Measurements from ENCODE around the gene TBC1D26. TPM values are rescaled to one million over a fixed set of nuclear protein-coding genes. Genes with fewer than 3 reads are reported as not detected.
"Not testable (repeated sequence)": the region's sequence is repeated elsewhere in the genome, so short reads cannot be mapped to it uniquely, and the experiment has no call there.

TBC1D26 gene
- total RNA-seq, 1 experiment from 2014 or later, result not detected

GRCh38 chr17:15704239-15704638 is 27.8 kb upstream of the TBC1D26 start:
- H3K36me3 ChIP-seq (ENCODE audit: control insufficient read depth, insufficient read depth, low read length); H3K9me3 Mint-ChIP-seq (ENCODE audit: unreplicated experiment); H3K4me1 ChIP-seq; H3K27ac Mint-ChIP-seq (ENCODE audit: unreplicated experiment); H3K9me3 ChIP-seq; DNase-seq; H3K4me3 Mint-ChIP-seq (ENCODE audit: unreplicated experiment); BruUV-seq (replicated peaks); H3K27me3 ChIP-seq (replicated peaks; ENCODE audit: control insufficient read depth, insufficient read depth, low read length); H3K4me3 ChIP-seq (ENCODE audit: low read depth, low read length); H3K27me3 Mint-ChIP-seq (ENCODE audit: insufficient read depth, unreplicated experiment); CTCF ChIA-PET; POLR2A ChIA-PET; H3K4me1 Mint-ChIP-seq (ENCODE audit: low read depth, unreplicated experiment); intact Hi-C loops (cut with micrococcal nuclease; ENCODE audit: unreplicated experiment): not testable (repeated sequence)
- peaks cover 37% of the 10 kb centered on the region for H3K36me3 Mint-ChIP-seq (ENCODE audit: insufficient read depth, unreplicated experiment)

- DNase-seq; H3K9me3 Mint-ChIP-seq (ENCODE audit: unreplicated experiment); H3K4me3 Mint-ChIP-seq (ENCODE audit: unreplicated experiment); H3K4me1 Mint-ChIP-seq (ENCODE audit: low read depth, unreplicated experiment); H3K9me3 ChIP-seq; CTCF ChIA-PET; POLR2A ChIA-PET; H3K27me3 ChIP-seq (replicated peaks; ENCODE audit: control insufficient read depth, insufficient read depth, low read length); H3K27me3 Mint-ChIP-seq (ENCODE audit: insufficient read depth, unreplicated experiment); H3K4me1 ChIP-seq; BruUV-seq (replicated peaks); intact Hi-C loops (cut with micrococcal nuclease; ENCODE audit: unreplicated experiment); H3K27ac Mint-ChIP-seq (ENCODE audit: unreplicated experiment); H3K4me3 ChIP-seq (ENCODE audit: low read depth, low read length); H3K36me3 ChIP-seq (ENCODE audit: control insufficient read depth, insufficient read depth, low read length): not testable (repeated sequence)
- peaks cover 43% of the 10 kb centered on the region for H3K36me3 Mint-ChIP-seq (ENCODE audit: insufficient read depth, unreplicated experiment)
Observed at GRCh38 chr17:15704813-15705212, 27.3 kb upstream of the TBC1D26 start.

GRCh38 chr17:15708879-15709278 is 23.2 kb upstream of the TBC1D26 start:
- H3K9me3 ChIP-seq; DNase-seq; H3K27me3 Mint-ChIP-seq (ENCODE audit: insufficient read depth, unreplicated experiment); BruUV-seq (replicated peaks); H3K27me3 ChIP-seq (replicated peaks; ENCODE audit: control insufficient read depth, insufficient read depth, low read length); POLR2A ChIA-PET; H3K4me3 ChIP-seq (ENCODE audit: low read depth, low read length); H3K36me3 ChIP-seq (ENCODE audit: control insufficient read depth, insufficient read depth, low read length); H3K4me1 Mint-ChIP-seq (ENCODE audit: low read depth, unreplicated experiment); H3K27ac Mint-ChIP-seq (ENCODE audit: unreplicated experiment); H3K9me3 Mint-ChIP-seq (ENCODE audit: unreplicated experiment); H3K4me3 Mint-ChIP-seq (ENCODE audit: unreplicated experiment); CTCF ChIA-PET; intact Hi-C loops (cut with micrococcal nuclease; ENCODE audit: unreplicated experiment); H3K4me1 ChIP-seq: not testable (repeated sequence)
- H3K36me3 Mint-ChIP-seq (ENCODE audit: insufficient read depth, unreplicated experiment), result peaks cover 54% of the 10 kb centered on the region

GRCh38 chr17:15716601-15717563 is 15.2 kb upstream of the TBC1D26 start:
- BruUV-seq (replicated peaks); POLR2A ChIA-PET: not testable (repeated sequence)
- peaks cover 27% of the 10 kb centered on the region for H3K36me3 Mint-ChIP-seq (ENCODE audit: insufficient read depth, unreplicated experiment)

GRCh38 chr17:15730535-15730934 is 1.5 kb upstream of the TBC1D26 start:
- H3K36me3 Mint-ChIP-seq (ENCODE audit: insufficient read depth, unreplicated experiment); POLR2A ChIA-PET; H3K27ac Mint-ChIP-seq (ENCODE audit: unreplicated experiment): not testable (repeated sequence)

More at GRCh38 chr17:15716601-15717563, 15.2 kb upstream of the TBC1D26 start:
- H3K9me3 Mint-ChIP-seq (ENCODE audit: unreplicated experiment), result peaks cover 10% of the 10 kb centered on the region
- H3K9me3 ChIP-seq; DNase-seq; H3K4me3 Mint-ChIP-seq (ENCODE audit: unreplicated experiment); H3K4me1 Mint-ChIP-seq (ENCODE audit: low read depth, unreplicated experiment); H3K27ac Mint-ChIP-seq (ENCODE audit: unreplicated experiment); CTCF ChIA-PET; H3K36me3 ChIP-seq (ENCODE audit: control insufficient read depth, insufficient read depth, low read length); intact Hi-C loops (cut with micrococcal nuclease; ENCODE audit: unreplicated experiment); H3K27me3 ChIP-seq (replicated peaks; ENCODE audit: control insufficient read depth, insufficient read depth, low read length); H3K4me3 ChIP-seq (ENCODE audit: low read depth, low read length); H3K4me1 ChIP-seq; H3K27me3 Mint-ChIP-seq (ENCODE audit: insufficient read depth, unreplicated experiment): not testable (repeated sequence)

GRCh38 chr17:15733174-15733789 is 1.2 kb downstream of the TBC1D26 start:
- H3K4me1 ChIP-seq; H3K36me3 ChIP-seq (ENCODE audit: control insufficient read depth, insufficient read depth, low read length); H3K4me1 Mint-ChIP-seq (ENCODE audit: low read depth, unreplicated experiment); BruUV-seq (replicated peaks); H3K27me3 ChIP-seq (replicated peaks; ENCODE audit: control insufficient read depth, insufficient read depth, low read length); H3K36me3 Mint-ChIP-seq (ENCODE audit: insufficient read depth, unreplicated experiment); H3K4me3 Mint-ChIP-seq (ENCODE audit: unreplicated experiment); H3K27me3 Mint-ChIP-seq (ENCODE audit: insufficient read depth, unreplicated experiment); H3K9me3 ChIP-seq; H3K4me3 ChIP-seq (ENCODE audit: low read depth, low read length); POLR2A ChIA-PET; DNase-seq; H3K27ac Mint-ChIP-seq (ENCODE audit: unreplicated experiment); intact Hi-C loops (cut with micrococcal nuclease; ENCODE audit: unreplicated experiment); CTCF ChIA-PET; H3K9me3 Mint-ChIP-seq (ENCODE audit: unreplicated experiment): not testable (repeated sequence)

More at GRCh38 chr17:15730535-15730934, 1.5 kb upstream of the TBC1D26 start:
- CTCF ChIA-PET; intact Hi-C loops (cut with micrococcal nuclease; ENCODE audit: unreplicated experiment); H3K4me3 ChIP-seq (ENCODE audit: low read depth, low read length); H3K27me3 Mint-ChIP-seq (ENCODE audit: insufficient read depth, unreplicated experiment); BruUV-seq (replicated peaks); H3K9me3 Mint-ChIP-seq (ENCODE audit: unreplicated experiment); H3K4me1 Mint-ChIP-seq (ENCODE audit: low read depth, unreplicated experiment); H3K9me3 ChIP-seq; H3K4me3 Mint-ChIP-seq (ENCODE audit: unreplicated experiment); DNase-seq; H3K27me3 ChIP-seq (replicated peaks; ENCODE audit: control insufficient read depth, insufficient read depth, low read length); H3K36me3 ChIP-seq (ENCODE audit: control insufficient read depth, insufficient read depth, low read length); H3K4me1 ChIP-seq: not testable (repeated sequence)

- H3K4me1 ChIP-seq; H3K36me3 Mint-ChIP-seq (ENCODE audit: insufficient read depth, unreplicated experiment): not testable (repeated sequence)
Observed at GRCh38 chr17:15736578-15736977, 4.5 kb downstream of the TBC1D26 start.

More at GRCh38 chr17:15736578-15736977, 4.5 kb downstream of the TBC1D26 start:
- BruUV-seq (replicated peaks); DNase-seq; H3K4me3 ChIP-seq (ENCODE audit: low read depth, low read length); POLR2A ChIA-PET; H3K4me1 Mint-ChIP-seq (ENCODE audit: low read depth, unreplicated experiment); H3K9me3 Mint-ChIP-seq (ENCODE audit: unreplicated experiment); H3K4me3 Mint-ChIP-seq (ENCODE audit: unreplicated experiment); intact Hi-C loops (cut with micrococcal nuclease; ENCODE audit: unreplicated experiment); H3K27me3 Mint-ChIP-seq (ENCODE audit: insufficient read depth, unreplicated experiment); H3K27ac Mint-ChIP-seq (ENCODE audit: unreplicated experiment); H3K9me3 ChIP-seq; CTCF ChIA-PET; H3K36me3 ChIP-seq (ENCODE audit: control insufficient read depth, insufficient read depth, low read length); H3K27me3 ChIP-seq (replicated peaks; ENCODE audit: control insufficient read depth, insufficient read depth, low read length): not testable (repeated sequence)

Measured in Caco-2 (cell line).